HG03442 (cell line): Measurements from ENCODE around the gene CXCL14.

ENCODE experiments used
- ATAC-seq: cut with Tn5 transposase; IDR thresholded peaks from one replicate; pipeline ENCODE4 v1.9.1; 2021; ENCODE audit warnings: mild to moderate bottlenecking, moderate library complexity; ENCODE audit not compliant: unreplicated experiment

Gene CXCL14

DNA sequence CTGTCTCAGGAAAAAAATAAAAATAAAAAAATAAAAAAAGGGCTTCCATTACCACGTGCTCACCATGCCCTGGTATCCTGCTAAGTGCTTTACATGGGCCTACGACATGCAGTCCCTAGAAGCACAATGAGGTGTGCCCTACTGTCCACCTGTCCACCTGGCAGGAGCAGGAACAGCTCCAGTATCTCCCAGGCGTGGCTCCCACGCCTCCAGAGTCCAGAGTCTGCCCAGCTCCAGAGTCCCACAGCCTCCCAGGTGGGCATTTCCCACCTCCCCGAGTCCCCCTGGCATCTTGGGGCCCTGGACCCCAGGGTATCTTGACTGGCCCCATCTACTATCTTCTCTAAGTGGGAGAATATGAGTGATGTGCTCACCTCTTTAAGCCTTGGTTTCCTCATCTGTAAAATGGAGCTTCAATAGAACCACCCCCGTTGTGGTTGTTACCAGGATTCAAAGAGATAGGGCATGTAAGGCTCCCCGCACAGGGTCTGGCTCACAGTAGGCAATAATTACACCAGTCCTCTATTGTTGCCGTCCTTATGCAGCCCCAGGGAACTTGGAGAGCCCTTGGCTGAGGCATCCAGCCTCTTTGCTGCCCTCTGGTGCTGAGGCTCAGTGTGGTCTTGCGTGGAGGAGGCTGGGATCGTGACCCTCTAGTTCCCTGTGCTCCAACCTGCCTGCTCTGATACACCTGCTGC lies 8.9 kb downstream of the CXCL14 start:
- no peak for ATAC-seq

DNA sequence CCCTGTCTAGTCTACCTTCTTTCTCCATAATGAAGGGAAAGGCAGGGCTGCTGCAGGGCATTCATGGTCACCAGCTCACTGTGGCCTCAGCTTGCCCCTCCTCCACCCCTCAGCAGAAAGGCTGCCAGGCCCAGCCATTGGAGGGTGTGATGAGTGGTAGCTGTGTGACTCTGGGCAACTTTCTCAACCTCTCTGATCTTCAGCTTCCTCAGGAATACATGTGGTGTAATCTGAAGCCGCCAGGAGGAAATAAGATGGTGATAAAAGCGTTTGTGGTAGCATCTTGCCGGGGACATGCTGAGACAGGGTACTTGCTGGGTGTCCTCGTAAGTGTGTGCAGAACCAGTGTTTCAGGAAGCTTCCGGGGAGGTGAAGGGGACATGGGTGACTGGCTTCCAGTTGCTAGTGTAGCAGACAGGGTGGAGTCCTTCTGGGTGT lies 9.8 kb downstream of the CXCL14 start:
- no peak for ATAC-seq

DNA sequence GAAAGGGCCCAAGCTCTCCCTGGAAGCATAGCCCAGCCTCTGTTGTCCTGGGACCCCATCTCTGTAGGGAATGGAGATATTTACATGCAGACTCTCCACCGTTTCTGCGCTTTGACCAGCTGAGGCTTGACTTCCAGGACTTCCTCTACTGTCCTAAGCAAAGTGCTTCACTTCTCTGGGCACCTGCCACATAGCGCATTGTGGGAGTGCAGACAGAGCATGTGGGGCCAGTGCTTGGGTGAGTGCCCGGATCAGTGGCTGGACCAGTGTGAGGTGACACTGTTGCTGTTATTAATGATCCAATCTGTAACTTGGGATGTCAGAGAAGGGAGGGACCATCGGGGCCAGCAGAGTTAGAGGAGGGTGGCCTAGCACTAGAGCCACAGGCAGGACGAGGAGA lies 10.5 kb downstream of the CXCL14 start:
- no peak for ATAC-seq

DNA sequence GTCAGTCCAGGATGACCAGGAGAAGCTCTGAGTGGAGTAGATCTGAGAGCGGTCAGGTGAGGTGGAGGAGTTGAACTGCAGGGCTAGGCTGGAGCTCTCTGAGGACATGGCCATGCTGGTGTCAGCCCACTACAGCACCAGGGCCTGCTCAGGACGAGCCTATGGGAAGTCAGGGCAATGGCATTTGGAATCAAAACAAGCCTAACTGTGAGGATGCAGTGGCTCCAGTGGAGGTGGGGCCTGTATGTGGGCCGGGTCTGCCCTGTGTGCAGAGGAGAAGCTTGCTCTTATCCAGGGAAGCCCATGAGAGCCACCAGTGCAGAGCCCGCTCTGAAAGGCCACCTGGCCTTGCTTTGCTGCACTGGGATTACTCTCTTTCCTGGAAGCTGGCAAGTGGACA lies 11.1 kb downstream of the CXCL14 start:
- no peak for ATAC-seq

DNA sequence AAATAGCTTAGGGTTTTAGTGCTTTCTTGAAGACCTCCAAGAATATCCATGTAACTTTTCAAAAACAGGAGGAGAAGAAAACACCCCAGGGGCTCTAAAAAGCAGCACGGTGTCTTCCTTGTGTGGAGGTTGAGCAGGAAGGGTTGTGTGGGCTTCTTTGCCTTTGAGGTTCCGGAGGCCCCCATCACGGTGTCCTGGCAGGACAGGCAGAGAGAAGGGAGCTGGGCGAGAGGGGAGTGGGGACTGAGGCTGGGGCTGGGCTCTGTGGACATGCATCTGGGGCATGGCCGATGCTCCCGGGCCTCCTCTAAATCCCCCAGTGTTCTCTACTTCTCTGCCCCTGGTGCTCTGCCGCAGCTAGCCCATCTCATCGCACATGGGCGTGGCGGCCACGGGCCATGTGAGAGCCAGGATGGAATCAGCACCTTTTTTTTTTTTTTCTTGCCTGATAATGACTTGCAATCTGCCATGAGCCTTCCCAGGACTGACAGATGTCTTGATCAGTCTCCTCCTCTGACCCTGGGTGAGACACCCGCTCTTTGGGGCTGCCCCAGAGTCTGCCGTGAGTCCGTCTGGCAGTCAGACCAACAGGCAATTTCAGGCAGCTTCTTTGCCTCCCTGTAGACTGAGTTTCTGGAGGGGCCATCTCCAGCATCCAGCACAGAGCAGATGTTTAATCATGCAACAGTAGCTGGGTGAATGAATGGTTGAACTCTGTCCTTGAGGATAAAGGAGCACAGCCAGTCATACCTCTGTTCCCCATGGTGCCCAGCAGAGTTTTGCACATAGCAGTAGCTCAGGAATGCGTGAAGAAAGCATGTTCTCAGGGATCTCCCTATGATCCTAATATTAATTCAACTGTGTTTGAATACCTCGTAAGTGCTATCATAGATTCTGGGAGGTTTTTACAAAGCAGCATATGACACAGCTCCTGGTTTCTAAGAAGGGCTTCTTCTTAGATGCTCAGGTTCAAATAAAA lies 12.1 kb downstream of the CXCL14 start:
- no peak for ATAC-seq

DNA sequence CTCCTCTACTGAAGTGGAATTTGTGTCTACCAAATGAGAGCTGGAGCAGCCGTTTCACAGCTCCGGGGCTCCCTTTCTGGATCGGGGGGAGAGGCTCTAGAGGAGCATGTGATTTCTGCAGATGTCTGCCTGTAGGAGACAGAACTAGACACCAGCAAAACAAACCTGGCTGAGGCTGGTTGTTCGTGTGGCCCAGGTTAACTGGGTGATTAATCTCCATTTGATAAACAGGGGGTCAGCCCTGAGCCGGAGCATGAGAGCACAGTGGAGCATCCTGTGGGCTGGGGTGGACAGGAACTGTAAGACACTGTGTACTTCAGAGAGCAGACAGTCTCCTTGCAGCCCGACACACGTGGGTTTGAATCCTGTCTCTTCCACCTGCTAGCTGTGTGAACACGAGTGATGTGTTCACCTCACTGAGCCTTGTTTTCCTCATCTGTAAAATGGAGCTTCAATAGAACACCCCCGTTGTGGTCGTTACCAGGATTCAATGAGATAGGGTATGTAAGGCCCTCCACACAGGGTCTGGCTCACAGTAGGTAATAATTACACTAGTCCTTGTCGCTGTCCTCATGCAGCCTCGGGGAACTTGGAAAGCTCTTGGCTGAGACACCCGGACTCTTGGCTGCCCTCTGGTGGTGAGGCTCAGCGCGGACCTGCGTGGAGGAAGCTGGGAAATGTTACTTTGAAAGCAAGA lies 12.9 kb downstream of the CXCL14 start:
- ATAC-seq: no peak

DNA sequence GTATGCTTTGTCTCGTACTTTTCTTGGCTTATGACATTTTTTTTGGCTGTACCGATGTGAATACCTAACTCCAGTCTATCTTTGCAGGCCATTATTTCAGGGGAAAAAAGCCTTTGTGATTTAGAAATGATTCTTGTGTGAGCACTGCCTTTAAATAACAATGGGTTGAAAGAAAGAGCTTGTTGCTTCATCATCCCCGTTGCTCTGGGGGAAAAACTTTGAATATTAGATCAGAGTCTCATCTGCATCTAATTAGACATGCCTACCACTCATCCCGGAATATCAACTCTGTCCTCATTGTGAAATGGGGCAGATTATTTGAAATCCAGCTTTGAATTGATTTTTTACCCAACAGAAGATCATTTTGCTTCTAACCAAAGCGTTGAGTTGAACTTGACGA lies 13.5 kb downstream of the CXCL14 start:
- no peak for ATAC-seq

DNA sequence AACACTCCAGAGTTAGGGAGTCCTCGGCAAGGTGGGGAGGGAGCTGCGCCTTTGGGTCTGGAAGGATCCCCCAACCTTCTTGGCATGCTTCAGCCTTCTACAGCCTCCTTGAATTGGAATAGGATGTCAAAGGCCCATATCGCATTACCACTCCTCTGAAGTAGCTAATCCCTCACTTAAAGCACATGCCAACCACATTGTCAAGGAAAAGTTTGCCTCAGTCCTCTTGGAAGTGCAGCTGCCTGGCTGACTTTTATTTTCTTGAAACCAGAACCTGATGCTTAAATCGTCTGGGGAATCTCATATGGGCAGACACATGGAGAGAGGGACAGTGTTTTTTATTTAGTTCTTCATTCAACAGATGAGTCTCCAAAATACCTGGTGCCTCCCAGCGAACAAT lies 14.5 kb downstream of the CXCL14 start:
- no peak for ATAC-seq

DNA sequence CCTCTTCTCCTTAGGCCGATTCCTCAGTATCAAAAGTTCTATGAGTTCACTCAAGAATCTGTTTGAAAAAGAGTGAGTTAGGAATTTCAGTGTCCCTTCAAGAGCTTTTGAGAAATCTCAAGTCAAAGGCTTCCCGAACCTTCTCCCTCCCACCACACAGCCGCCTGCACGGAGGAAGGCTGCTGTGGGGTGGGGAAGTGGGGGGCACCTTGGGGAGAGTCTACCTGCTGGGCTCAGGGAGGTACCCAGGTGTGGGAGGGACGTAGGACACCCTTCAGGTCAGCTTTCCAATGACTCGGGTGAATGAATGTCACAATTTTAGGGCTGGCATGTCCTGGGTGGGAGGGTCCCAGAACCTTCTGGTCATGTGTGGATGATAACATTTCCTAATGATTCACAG lies 17.5 kb downstream of the CXCL14 start:
- no peak for ATAC-seq

DNA sequence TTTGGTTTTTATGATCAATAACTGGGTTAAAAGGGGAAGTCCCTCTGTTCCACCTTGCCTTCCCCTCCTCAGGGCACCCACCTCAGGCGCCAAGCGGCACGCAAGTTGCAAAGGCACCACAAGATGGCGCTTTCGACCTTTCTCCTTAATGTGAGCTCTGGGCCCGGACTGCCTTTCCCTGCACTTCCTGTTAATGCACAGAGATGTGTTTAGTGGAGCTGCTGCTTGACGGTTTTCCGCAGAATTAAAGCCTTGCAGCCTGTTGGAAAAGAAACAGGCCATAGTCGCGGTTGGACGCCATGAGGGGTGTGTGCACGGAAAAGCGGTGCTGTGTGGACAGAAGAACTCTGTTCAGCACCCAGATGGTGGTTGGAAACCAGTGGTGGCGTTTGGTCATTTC lies 17.9 kb downstream of the CXCL14 start:
- ATAC-seq: peak; percentile 86

DNA sequence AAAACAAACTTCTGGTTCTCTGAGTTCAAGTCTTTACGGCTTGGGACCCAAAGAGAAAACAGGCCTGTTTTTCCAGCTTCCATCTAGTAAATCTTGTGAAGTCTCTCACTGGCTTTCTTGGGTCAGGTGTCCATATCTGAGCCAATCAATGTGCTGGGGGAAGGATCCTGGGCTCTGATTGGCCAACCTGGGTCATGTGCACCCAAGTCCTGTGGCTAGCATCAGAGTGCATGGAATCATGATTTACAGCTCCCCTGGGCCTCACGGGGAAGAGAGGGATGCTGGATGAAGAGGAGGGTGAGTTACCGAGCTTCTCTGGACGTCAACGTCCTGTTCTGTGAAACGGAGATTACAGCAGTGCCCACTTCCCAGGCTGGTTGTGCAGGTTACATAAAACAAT lies 19.4 kb downstream of the CXCL14 start:
- no peak for ATAC-seq

DNA sequence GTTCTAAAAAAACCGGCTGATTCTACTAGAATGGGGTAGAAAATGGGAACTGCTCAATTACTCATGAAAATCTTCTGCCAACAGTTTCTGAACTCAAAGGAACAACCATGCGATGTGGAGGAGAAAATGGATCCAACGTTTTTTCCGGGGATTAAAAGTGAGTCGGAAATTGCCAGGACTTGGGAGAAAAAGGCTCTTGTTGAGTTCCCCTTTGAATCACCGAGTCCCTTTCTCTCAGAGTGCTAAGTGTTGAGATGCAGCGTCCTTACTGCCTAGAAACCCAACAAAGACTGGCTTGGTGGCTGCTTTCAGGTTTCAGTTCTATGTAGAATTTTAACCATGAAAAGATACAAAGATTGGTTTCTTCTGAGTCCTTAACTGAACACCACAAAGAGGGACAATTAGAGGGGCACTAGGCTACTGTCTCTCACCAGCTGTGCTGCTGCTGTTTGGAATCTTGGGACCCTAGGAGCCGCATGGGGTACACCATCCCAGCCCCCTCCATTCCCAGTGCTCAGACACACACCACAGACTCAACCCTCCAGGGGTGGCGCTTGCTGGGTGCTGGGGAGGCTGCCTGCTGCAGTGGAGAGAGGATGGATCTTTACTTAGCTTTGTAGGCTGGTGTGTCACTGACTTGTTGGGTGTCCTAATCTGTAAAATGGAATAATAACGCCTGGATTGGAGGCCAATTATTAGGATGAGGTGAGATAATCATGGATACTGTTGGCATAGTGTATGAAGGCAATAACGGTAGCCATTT lies 21.5 kb downstream of the CXCL14 start:
- no peak for ATAC-seq

DNA sequence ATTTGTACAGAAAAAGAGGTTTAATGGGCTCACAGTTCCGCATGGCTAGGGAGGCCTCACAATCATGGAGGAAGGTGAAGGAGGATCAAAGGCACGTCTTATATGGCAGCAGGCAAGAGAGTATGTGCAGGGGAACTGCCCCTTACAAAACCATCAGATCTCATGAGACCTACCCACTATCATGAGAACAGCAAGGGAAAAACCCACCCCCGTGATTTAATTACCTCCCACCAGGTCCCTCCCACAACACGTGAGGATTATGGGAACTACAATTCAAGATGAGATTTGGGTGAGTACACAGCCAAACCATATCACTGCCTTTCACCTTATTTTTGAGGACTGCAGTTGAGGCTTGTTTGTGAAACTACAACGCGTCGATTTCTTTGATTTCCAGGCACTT lies 22.2 kb downstream of the CXCL14 start:
- ATAC-seq: no peak

DNA sequence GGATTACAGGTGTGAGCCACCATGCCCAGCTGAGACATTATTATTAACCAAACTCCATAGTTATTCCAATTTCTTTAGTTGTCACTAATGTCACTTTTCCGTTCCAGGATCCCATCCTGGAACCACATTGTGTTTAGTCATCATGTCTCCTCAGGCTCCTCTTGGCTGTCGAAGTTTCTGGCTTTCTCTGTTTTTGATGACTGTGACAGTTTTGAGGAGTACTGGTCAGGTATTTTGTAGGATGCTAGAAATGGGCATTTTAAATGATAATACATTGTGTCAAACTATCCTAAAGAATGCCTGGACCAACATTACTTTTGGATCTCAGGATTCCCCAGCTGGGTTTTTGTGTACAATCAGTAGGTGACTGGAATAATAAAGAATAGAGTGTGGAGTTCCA lies 23.3 kb downstream of the CXCL14 start:
- ATAC-seq: no peak

DNA sequence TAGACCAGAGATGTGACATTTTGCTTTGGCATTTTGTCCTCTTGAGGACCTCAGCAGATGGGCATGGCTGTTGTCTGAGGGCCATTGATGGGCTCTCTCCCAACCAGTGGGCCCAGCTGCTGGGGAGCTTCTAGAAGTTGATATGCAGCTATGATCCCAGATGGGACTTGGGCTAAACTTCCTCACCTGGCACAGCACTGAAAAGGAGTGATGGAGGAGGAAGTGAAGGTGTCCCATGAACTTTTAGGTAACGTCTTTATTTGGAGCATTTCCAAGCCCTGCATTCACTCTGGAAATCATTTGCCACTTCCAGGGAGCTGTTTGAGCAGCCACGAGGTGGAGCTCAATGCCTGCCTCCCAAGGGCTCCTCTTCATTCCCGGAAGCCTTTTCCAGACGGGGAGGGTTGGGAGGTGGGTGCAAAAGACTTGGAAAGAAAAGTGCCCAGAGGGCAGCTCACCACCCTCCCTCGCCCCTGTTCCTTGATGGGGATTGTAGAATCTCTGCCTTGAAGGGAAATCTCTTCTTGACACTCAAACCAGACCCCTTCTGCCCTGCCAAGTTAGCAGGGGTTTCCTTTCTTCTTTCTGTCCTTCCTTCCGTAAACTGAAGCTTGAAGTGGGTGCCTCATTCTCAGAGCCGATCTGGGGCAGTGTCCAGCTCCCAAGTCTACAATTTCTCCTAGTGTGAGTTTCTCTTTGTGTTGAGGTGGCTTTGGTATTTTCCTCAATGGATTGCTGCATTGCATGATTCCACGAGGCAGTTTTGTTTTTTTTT lies 24.9 kb downstream of the CXCL14 start:
- no peak for ATAC-seq

DNA sequence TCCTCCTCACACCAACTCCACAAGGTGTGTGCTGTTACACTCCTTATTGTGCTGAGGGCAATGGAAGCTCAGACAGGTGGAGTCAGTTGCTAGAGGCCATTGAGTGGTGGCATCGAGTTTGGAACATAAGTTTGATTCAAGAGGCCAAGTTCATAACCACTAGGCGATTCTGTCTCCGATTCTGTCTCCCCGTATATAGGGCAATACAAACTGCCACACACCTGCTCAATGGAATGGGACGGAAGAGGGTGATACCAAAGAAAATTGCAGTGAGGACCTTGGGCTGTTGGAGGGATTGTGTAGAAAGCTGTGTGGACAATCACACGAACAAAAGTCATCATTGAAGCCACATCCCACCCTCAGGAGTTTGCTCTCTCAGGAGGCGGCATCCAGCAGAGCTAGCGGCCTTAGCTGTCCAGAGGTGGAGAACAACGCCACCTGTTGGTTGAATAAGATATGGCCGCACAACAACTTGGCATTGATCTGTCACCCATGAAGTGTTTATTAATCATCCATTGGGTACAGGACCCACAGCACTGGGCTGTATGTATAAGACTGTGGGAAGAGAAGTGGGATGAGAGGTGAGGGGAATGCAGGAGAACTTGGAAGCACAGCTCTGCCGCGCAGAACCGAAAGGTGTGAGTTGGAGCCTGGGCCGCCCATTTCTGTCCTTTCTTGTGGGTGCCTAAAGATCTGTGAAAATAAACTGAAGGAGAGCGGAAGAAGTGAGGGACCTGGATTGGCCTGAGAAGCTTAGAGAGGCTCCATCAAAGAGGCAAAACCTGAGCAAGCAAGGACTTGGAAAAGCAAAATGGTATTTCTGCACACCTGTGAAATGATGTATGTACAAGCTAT lies 27.0 kb downstream of the CXCL14 start:
- ATAC-seq: peak; percentile 55

DNA sequence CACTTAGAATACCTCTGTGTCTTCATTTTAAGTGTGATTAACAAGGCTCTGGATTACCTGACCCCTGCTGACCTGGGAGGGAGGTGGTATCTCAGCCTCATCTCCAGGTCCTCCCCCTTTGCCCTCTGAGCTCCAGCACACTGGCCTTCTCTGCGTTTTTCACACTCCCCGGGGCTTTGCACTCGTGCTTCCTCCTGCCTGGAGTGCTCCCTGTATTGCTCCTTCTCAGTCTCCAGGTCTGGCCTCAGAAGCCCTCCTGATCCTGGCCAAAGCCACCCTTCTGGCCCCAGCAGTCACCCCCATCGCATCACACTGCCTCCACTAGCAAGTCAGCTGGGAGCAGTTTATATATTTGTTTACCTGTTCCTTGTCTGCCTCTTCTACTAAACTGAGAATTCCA lies 29.4 kb downstream of the CXCL14 start:
- no peak for ATAC-seq

DNA sequence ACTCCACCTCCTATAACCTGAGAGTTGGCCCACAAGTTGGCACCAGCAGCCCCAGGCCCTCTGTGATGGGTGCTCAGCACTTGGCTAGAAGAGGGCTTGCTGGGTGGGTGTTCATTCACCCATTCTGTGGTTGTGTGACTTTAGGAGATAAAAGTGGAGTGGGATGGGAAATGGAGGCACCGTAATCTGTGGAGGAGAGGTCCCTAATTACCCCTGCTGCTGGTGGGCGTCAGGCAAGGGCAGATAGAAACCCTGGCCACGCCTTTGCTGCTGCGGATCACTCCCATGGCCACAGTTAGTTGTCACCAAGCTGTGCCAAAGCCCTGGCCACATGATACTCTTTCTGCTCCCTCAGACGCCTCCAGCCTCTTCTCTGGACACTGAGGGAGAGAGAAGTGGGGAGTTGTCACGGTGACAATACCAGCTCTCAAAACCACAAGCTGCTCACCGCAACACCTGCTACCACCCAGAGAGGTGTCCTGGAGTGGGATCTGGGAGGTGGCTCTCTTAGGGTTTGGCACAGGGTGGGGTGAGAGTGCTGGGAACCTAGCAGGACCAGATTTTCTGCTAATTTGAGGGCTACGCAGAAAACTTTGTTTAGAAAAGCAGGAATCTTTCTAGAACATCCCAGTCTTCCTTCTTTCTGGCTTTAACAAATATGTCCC lies 31.1 kb downstream of the CXCL14 start:
- ATAC-seq: no peak

DNA sequence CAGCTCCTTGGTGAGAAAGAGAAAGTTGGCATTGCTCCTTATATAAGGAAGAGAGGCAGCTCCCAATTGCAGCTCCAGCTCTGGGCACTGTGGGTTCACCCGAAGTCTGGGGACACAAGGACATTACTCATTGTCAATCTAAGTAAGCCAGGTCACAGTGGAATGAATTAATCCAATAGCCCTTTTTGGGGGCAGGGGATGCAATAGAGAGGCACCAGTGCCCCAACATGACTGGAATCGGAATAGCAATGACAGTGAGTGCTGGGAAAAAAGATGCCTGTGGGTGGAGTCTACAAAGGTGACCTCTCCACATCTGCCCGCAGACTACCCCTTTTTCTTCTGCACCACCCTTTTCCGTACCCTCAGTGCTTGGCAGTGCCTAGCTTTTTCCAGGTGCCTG lies 31.9 kb downstream of the CXCL14 start:
- no peak for ATAC-seq
